Mesothelial cell of epicardium (in vitro differentiated cells): ENCODE data around the gene MTNR1B. TPM values are rescaled to one million over a fixed set of nuclear protein-coding genes. Genes with fewer than 3 reads are reported as not detected.

Experiments used
- DNase-seq, 2 experiments: peaks; one replicate each; pipeline ENCODE4 v3.0.0; 2021; ENCODE audit warnings: low spot score in 2 of 2; ENCODE audit not compliant: unreplicated experiment in 2 of 2
- H3K27ac Mint-ChIP-seq: 2 replicates; pipeline ENCODE4 v1.8.0; 2021; ENCODE audit warnings: mixed read lengths
- H3K27me3 Mint-ChIP-seq: 2 replicates; pipeline ENCODE4 v1.8.0; 2021; ENCODE audit warnings: low read depth, mixed read lengths
- H3K36me3 Mint-ChIP-seq: 2 replicates; pipeline ENCODE4 v1.8.0; 2021; ENCODE audit warnings: mixed read lengths
- H3K4me1 Mint-ChIP-seq: 2 replicates; pipeline ENCODE4 v1.8.0; 2021; ENCODE audit warnings: mixed read lengths
- H3K4me3 Mint-ChIP-seq: 2 replicates; pipeline ENCODE4 v1.8.0; 2021; ENCODE audit warnings: mild to moderate bottlenecking, moderate library complexity, mixed read lengths
- H3K9me3 Mint-ChIP-seq: 2 replicates; pipeline ENCODE4 v1.8.0; 2021; ENCODE audit warnings: mixed read lengths
- total RNA-seq: library from RNA; stranded (reverse); gene quantifications from 3 replicates; pipeline ENCODE4 v1.2.1, GENCODE V29; 2021
- TF ChIP-seq, protein P1 (sequence below): fragments of 200-600 bp; sonication (generic); IDR thresholded peaks from one replicate; pipeline ENCODE4 v1.5.0; 2021; ENCODE audit warnings: antibody characterized with exemption; ENCODE audit not compliant: unreplicated experiment

MTNR1B gene
- total RNA-seq, 1 donor from 2014 or later: not detected

GRCh38 chr11:93005239-93005638 is 35.8 kb downstream of the MTNR1B start:
- Mint-ChIP-seq H3K27me3 (no peaks in the 10 kb centered on the region), H3K27ac (no peak overlapping the region), H3K9me3 (peaks cover 13% of the 10 kb centered on the region), H3K4me1 (no peaks in the 10 kb centered on the region), H3K4me3 (no peak overlapping the region), H3K36me3 (no peaks in the 10 kb centered on the region)
- TF ChIP-seq, protein P1, sequence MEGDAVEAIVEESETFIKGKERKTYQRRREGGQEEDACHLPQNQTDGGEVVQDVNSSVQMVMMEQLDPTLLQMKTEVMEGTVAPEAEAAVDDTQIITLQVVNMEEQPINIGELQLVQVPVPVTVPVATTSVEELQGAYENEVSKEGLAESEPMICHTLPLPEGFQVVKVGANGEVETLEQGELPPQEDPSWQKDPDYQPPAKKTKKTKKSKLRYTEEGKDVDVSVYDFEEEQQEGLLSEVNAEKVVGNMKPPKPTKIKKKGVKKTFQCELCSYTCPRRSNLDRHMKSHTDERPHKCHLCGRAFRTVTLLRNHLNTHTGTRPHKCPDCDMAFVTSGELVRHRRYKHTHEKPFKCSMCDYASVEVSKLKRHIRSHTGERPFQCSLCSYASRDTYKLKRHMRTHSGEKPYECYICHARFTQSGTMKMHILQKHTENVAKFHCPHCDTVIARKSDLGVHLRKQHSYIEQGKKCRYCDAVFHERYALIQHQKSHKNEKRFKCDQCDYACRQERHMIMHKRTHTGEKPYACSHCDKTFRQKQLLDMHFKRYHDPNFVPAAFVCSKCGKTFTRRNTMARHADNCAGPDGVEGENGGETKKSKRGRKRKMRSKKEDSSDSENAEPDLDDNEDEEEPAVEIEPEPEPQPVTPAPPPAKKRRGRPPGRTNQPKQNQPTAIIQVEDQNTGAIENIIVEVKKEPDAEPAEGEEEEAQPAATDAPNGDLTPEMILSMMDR: no peak
- no peak for DNase-seq

DNA sequence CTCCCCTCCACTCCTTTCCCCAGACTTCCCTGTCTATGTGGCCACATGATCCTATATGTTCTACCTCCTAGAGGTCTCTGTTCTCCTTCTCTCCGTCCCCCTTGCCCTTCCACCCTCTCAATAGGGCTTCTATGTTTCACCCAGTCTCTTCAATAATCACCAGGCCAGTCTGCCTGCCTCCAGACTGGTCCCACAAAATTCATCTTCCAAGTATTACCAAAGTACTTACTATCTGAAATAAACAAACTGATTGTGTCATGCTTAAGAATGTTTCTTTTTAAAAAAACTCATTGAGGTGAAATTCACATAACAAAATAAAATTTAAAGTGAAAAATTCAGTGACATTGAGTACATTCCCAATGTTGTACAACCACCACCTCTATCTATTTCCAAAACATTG is 44.2 kb downstream of the MTNR1B start:
- Mint-ChIP-seq H3K27me3 (no peaks in the 10 kb centered on the region), H3K36me3 (no peaks in the 10 kb centered on the region), H3K9me3 (peaks cover 6% of the 10 kb centered on the region), H3K4me3 (no peak overlapping the region), H3K27ac (no peak overlapping the region), H3K4me1 (no peaks in the 10 kb centered on the region)
- TF ChIP-seq, protein P1: no peak
- no peak for DNase-seq

- no peak overlapping the region for H3K27ac Mint-ChIP-seq
- H3K4me1 Mint-ChIP-seq: peaks cover 13% of the 10 kb centered on the region
- peaks cover 6% of the 10 kb centered on the region for H3K9me3 Mint-ChIP-seq
- TF ChIP-seq, protein P1: no peak
- DNase-seq: no peak
- H3K27me3 Mint-ChIP-seq: no peaks in the 10 kb centered on the region
- H3K4me3 Mint-ChIP-seq: no peak overlapping the region
- no peaks in the 10 kb centered on the region for H3K36me3 Mint-ChIP-seq
Measured at GRCh38 chr11:93016595-93016994, 47.1 kb downstream of the MTNR1B start.

- DNase-seq: no peak
- Mint-ChIP-seq H3K27me3 (no peaks in the 10 kb centered on the region), H3K36me3 (no peaks in the 10 kb centered on the region), H3K9me3 (peaks cover 6% of the 10 kb centered on the region), H3K4me1 (peaks cover 13% of the 10 kb centered on the region), H3K27ac (no peak overlapping the region), H3K4me3 (no peak overlapping the region)
- TF ChIP-seq, protein P1: no peak
Measured at GRCh38 chr11:93017821-93018690, 48.6 kb downstream of the MTNR1B start.

DNA sequence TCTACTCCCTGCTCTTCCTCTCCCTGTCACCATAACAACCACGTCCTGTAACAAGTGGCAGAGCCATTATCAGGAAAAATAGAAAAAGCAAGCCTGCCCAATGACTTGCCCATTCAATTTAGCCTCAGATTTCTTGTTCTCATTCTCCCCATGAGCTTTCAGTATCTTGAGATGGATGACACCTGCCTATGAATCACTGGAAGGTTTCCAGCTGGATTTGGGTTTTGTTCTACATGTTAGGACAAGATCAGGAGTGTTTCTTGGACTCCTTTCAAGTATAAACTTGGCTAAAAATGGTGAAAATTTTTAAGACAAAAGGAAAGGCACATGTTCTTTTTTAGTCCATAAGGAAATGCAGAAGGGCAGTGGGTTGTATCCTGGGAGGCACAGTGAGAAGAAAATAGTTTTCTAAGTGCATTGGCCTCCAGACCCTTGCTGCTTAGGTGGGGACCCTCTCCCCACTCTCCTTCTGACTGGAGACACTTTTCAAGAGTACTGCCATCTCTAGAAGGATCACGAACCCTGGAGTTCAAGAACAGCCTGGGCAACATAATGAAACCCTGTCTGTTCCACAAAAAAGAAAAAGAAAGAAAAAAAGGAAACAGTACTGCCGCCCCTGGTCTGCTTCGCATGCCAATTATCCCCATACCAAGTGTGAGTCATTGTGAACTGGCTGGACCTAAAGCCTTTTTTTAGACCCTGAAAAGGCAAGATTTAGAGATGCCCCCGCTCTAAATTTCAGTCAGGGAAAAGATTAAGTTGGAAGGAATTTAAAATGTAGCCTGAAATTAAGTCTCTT is 51.0 kb downstream of the MTNR1B start:
- peak overlapping the region; percentile 57 for H3K27ac Mint-ChIP-seq
- H3K27me3 Mint-ChIP-seq: no peaks in the 10 kb centered on the region
- H3K36me3 Mint-ChIP-seq: no peaks in the 10 kb centered on the region
- H3K4me1 Mint-ChIP-seq: peaks cover 13% of the 10 kb centered on the region
- no peak overlapping the region for H3K4me3 Mint-ChIP-seq
- DNase-seq: no peak
- H3K9me3 Mint-ChIP-seq: peaks cover 6% of the 10 kb centered on the region
- TF ChIP-seq, protein P1: no peak
